Heart left ventricle (tissue), 16 donors: ENCODE measurements around the gene RXRA. TPM values are rescaled to one million over a fixed set of nuclear protein-coding genes. Genes with fewer than 3 reads are reported as not detected.

Source experiments
- ATAC-seq, 4 donors: fragments of 200-7000 bp; cut with Tn5 transposase; one replicate each; pipeline ENCODE4 v1.9.1; 2020 to 2022; ENCODE audit warnings: moderate library complexity in 4 of 4, mild to moderate bottlenecking in 3 of 4, moderate number of reproducible peaks in 1 of 4
- DNase-seq, 5 donors: peaks; one replicate each; pipeline ENCODE4 v3.0.0-alpha.2; 2020
- H3K27ac ChIP-seq, 12 donors: fragments of 200-600 bp; sonication (generic) in 4 of 12; one replicate each; pipeline versions ENCODE4 v1.5.0 to v1.8.0; 2016 to 2022; ENCODE audit warnings: mild to moderate bottlenecking in 2 of 12
- H3K27me3 ChIP-seq, 9 donors: fragments of 200-600 bp; sonication (generic) in 2 of 9; one replicate each; pipeline versions ENCODE4 v1.5.1 to v1.8.0; 2016 to 2022; ENCODE audit warnings: mild to moderate bottlenecking in 3 of 9
- H3K36me3 ChIP-seq, 9 donors: fragments of 200-600 bp; sonication (generic) in 2 of 9; one replicate each; pipeline versions ENCODE4 v1.5.0 to v1.8.0; 2018 to 2022; ENCODE audit warnings: mild to moderate bottlenecking in 2 of 9
- H3K4me1 ChIP-seq, 12 donors: fragments of 200-600 bp; sonication (generic) in 4 of 12; one replicate each; pipeline versions ENCODE4 v1.5.0 to v1.8.0; 2016 to 2022; ENCODE audit warnings: mild to moderate bottlenecking in 3 of 12
- H3K4me3 ChIP-seq, 12 donors: fragments of 200-600 bp; sonication (generic) in 4 of 12; one replicate each; pipeline versions ENCODE4 v1.5.0 to v1.8.0; 2017 to 2022; ENCODE audit warnings: mild to moderate bottlenecking in 9 of 12, moderate library complexity in 4 of 12
- H3K9me3 ChIP-seq, 12 donors: fragments of 200-600 bp; sonication (generic) in 4 of 12; one replicate each; pipeline versions ENCODE4 v1.5.0 to v1.8.0; 2016 to 2022; ENCODE audit warnings: mild to moderate bottlenecking in 1 of 12
- CTCF ChIP-seq, 12 donors: fragments of 200-600 bp; sonication (generic) in 4 of 12; IDR thresholded peaks; one replicate each; pipeline versions ENCODE4 v1.5.0 to v1.8.0; 2018 to 2022; ENCODE audit warnings: antibody characterized with exemption in 12 of 12, mild to moderate bottlenecking in 5 of 12
- POLR2A ChIP-seq, 2 donors: fragments of 450-650 bp; IDR thresholded peaks; one replicate each; pipeline ENCODE4 v1.6.1; 2017; ENCODE audit warnings: antibody characterized with exemption in 2 of 2, mild to moderate bottlenecking in 2 of 2, moderate library complexity in 2 of 2
- WGBS, 4 donors: extraction: QIAGEN DNeasy Blood & Tissue Kit in 2 of 4; methylation state at CpG; one replicate each; pipeline versions ENCODE4 v1.1.5 to v1.1.7; 2013 to 2018; 5-methylcytosine and 5-hydroxymethylcytosine counted together
- intact Hi-C, 10 donors: fragments of 100-400 bp; cut with DNase I; formaldehyde crosslinking; loops; one replicate each; pipeline versions ENCODE4 v1.11.1 to v1.14.2; 2022
- polyA plus RNA-seq, 2 donors: library from polyadenylated mRNA; stranded (reverse); fragments of 200-250 nt; gene quantifications; one replicate each; pipeline ENCODE4 v1.2.3, GENCODE V29; 2013
- total RNA-seq, 9 donors: library from RNA; depleted of rRNA in 2 of 9; stranded (reverse); fragments of >200 nt in 2 of 9; fragmentation: NEBNext Ultra II Directional in 3 of 9; extraction: Animal tissue kit (Norgen Biotek cat#: 25700) in 3 of 9; gene quantifications; one replicate each; pipeline versions ENCODE4 v1.1.0 to v1.2.4, GENCODE V29; 2016 to 2023
- donor health status: ischemic (EF 13 %, LVEDD 7.1; RV severe dilation, severe dysfunction).
- donor health status: healthy with polysubstance abuse.
- donor health status: DM: no; HTN: yes; CAD: no.
- donor health status: DM: no; HTN: no; CAD: no.
- donor health status: ischemic (EF 25% LVEDD 6.9; RV normal size, moderate dysfunction).
- donor health status: ischemic (EF 25% LVEDD 5.7; RV mildly dilated, moderate dysfunction).
- donor health status: healthy.
- donor health status: DM: yes; HTN: yes; CAD: no.
- donor health status: ischemic (EF 35%, LVEDD 5.7; RV mildly dilated, moderate dysfunction).
- donor health status: nonischemic (EF 11% LVEDD 7.7; RV severe dilation, severe dysfunction).
- donor health status: DM: yes; HTN: yes; CAD: no.
- donor health status: PGD.
- donor health status: ischemic (EF 29% LVEDD 5.4; RV normal size, mild dysfunction).
- donor health status: nonischemic (EF 23%, LVEDD 6.1; RV moderate dilation, normal function).

RXRA gene
- total and polyA plus RNA-seq, 11 donors = 45.5 to 87.9 (median 54.9) TPM

GRCh38 chr9:134365115-134365596 is 38.9 kb downstream of the RXRA start:
- intact Hi-C loops = loop anchor here in 5 of 10 donors (2.0 to 5.0 kb wide), 5 partner anchors 37 to 67 kb away; partner anchors contain the start of gene RXRA (in 2 of the 5)
- H3K9me3 ChIP-seq = no peaks in the 10 kb centered on the region
- peaks cover 15 to 92% (median 67%) of the 10 kb centered on the region in 12 donors for H3K4me1 ChIP-seq
- no peaks in the 10 kb centered on the region for H3K27me3 ChIP-seq
- H3K27ac ChIP-seq = peak overlapping the region in 10 of 12 donors; percentile 45 to 93 (median 82)
- no peaks in the 10 kb centered on the region for H3K36me3 ChIP-seq
- TF ChIP-seq CTCF (IDR thresholded peaks at IDR 0.05) (no peak), POLR2A (IDR thresholded peaks at IDR 0.05) (no peak)
- no peak overlapping the region for H3K4me3 ChIP-seq
- DNase-seq = no peak
- WGBS, 4 donors = 76 to 90% (median 86%) methylated on average over 8 to 21 of the region's 21 CpGs
- no peak for ATAC-seq

GRCh38 chr9:134365791-134366222 is 39.6 kb downstream of the RXRA start:
- no peaks in the 10 kb centered on the region for H3K27me3 ChIP-seq
- DNase-seq (peak; percentile 62 to 89 (median 78)), ATAC-seq (peak; percentile 44 to 67 (median 54))
- no peaks in the 10 kb centered on the region for H3K36me3 ChIP-seq
- peaks cover 15 to 92% (median 67%) of the 10 kb centered on the region in 12 donors for H3K4me1 ChIP-seq
- TF ChIP-seq CTCF (IDR thresholded peaks at IDR 0.05) (peak in 3 of 12 donors; percentile 12 to 38 (median 33)), POLR2A (IDR thresholded peaks at IDR 0.05) (no peak)
- intact Hi-C loops = loop anchor here in 6 of 10 donors (2.0 to 5.0 kb wide), 6 partner anchors 36 to 66 kb away; partner anchors contain the start of gene RXRA (in 3 of the 6)
- peak overlapping the region in 11 of 12 donors; percentile 45 to 93 (median 80) for H3K27ac ChIP-seq
- no peaks in the 10 kb centered on the region for H3K9me3 ChIP-seq
- peak overlapping the region in 4 of 12 donors; percentile 9 to 27 (median 20) for H3K4me3 ChIP-seq
- WGBS, 4 donors = 2 to 12% (median 7%) methylated on average over 9 to 14 of the region's 14 CpGs

GRCh38 chr9:134366223-134367031 is 40.2 kb downstream of the RXRA start:
- ATAC-seq = peak; percentile 83 to 90 (median 86)
- Histone ChIP-seq H3K9me3 (no peaks in the 10 kb centered on the region), H3K27me3 (no peaks in the 10 kb centered on the region), H3K36me3 (no peaks in the 10 kb centered on the region), H3K4me1 (peaks cover 15 to 92% (median 68%) of the 10 kb centered on the region in 12 donors), H3K27ac (peak overlapping the region in 11 of 12 donors; percentile 45 to 93 (median 80)), H3K4me3 (peak overlapping the region in 9 of 12 donors; percentile 9 to 37 (median 23))
- peak; percentile 89 to 96 (median 91) for DNase-seq
- 11 to 14% (median 13%) methylated on average over 17 to 25 of the region's 25 CpGs for WGBS, 4 donors
- intact Hi-C loops = loop anchor here in 5 of 10 donors (2.0 to 5.0 kb wide), 6 partner anchors 36 to 66 kb away; partner anchors contain the start of gene RXRA (in 2 of the 5)
- TF ChIP-seq POLR2A (IDR thresholded peaks at IDR 0.05) (peak in 1 of 2 donors; percentile 49), CTCF (IDR thresholded peaks at IDR 0.05) (peak in 1 of 12 donors; percentile 18)

GRCh38 chr9:134367061-134367460 is 40.8 kb downstream of the RXRA start:
- no peak for TF ChIP-seq CTCF (IDR thresholded peaks at IDR 0.05)
- no peak for TF ChIP-seq POLR2A (IDR thresholded peaks at IDR 0.05)
- Histone ChIP-seq H3K36me3 (no peaks in the 10 kb centered on the region), H3K27ac (peak overlapping the region in 9 of 12 donors; percentile 55 to 93 (median 83)), H3K4me3 (no peak overlapping the region), H3K27me3 (no peaks in the 10 kb centered on the region), H3K9me3 (no peaks in the 10 kb centered on the region), H3K4me1 (peaks cover 15 to 92% (median 68%) of the 10 kb centered on the region in 12 donors)
- intact Hi-C loops = loop anchor here in 5 of 10 donors (2.0 to 5.0 kb wide), 6 partner anchors 35 to 65 kb away; partner anchors contain the start of gene RXRA (in 2 of the 5)
- ATAC-seq (no peak), DNase-seq (no peak)
- WGBS, 4 donors = 85 to 89% (median 87%) methylated on average over 9 to 12 of the region's 12 CpGs
